ENCODE measurements around the gene CD22.

- TF ChIP-seq CTCF (IDR thresholded peaks at IDR 0.05) (no peak), EP300 (IDR thresholded peaks at IDR 0.05) (no peak)
These were observed 25.6 kb upstream of the CD22 start for GRCh38 chr19:35303357-35303915.

Data from tibial nerve (tissue), 4 donors.